Upper lobe of right lung (tissue), 1 donor: ENCODE data around the gene MCL1. TPM values are rescaled to one million over a fixed set of nuclear protein-coding genes. Genes with fewer than 3 reads are reported as not detected.

Experiments used
- ATAC-seq: fragments of 200-7000 bp; cut with Tn5 transposase; one replicate; pipeline ENCODE4 v1.9.1; 2020; ENCODE audit warnings: mild to moderate bottlenecking, moderate library complexity
- DNase-seq: peaks from one replicate; pipeline ENCODE4 v3.0.0-alpha.2; 2020
- H3K27ac ChIP-seq: fragments of 200-600 bp; one replicate; pipeline ENCODE4 v1.8.0; 2022
- H3K27me3 ChIP-seq: fragments of 200-600 bp; one replicate; pipeline ENCODE4 v1.8.0; 2022; ENCODE audit warnings: mild to moderate bottlenecking
- H3K36me3 ChIP-seq: fragments of 200-600 bp; one replicate; pipeline ENCODE4 v1.8.0; 2022
- H3K4me1 ChIP-seq: fragments of 200-600 bp; one replicate; pipeline ENCODE4 v1.8.0; 2022
- H3K4me3 ChIP-seq: fragments of 200-600 bp; one replicate; pipeline ENCODE4 v1.8.0; 2022; ENCODE audit warnings: mild to moderate bottlenecking
- H3K9me3 ChIP-seq: fragments of 200-600 bp; one replicate; pipeline ENCODE4 v1.8.0; 2022
- intact Hi-C: fragments of 100-400 bp; cut with DNase I; formaldehyde crosslinking; loops from one replicate; pipeline ENCODE4 v1.11.0; 2022
- total RNA-seq: library from RNA; stranded (reverse); fragmentation: NEBNext Ultra II Directional; extraction: Animal tissue kit (Norgen Biotek cat#: 25700); gene quantifications from one replicate; pipeline ENCODE4 v1.2.1, GENCODE V29; 2021
- TF ChIP-seq, protein P1 (sequence below): fragments of 200-600 bp; IDR thresholded peaks from one replicate; pipeline ENCODE4 v1.8.0; 2022; ENCODE audit warnings: antibody characterized with exemption
- donor health status: DM: no; HTN: yes; CAD: no; lungs with severe emphysema.

Gene MCL1
- total RNA-seq, 1 donor from 2014 or later, result 325 TPM

DNA sequence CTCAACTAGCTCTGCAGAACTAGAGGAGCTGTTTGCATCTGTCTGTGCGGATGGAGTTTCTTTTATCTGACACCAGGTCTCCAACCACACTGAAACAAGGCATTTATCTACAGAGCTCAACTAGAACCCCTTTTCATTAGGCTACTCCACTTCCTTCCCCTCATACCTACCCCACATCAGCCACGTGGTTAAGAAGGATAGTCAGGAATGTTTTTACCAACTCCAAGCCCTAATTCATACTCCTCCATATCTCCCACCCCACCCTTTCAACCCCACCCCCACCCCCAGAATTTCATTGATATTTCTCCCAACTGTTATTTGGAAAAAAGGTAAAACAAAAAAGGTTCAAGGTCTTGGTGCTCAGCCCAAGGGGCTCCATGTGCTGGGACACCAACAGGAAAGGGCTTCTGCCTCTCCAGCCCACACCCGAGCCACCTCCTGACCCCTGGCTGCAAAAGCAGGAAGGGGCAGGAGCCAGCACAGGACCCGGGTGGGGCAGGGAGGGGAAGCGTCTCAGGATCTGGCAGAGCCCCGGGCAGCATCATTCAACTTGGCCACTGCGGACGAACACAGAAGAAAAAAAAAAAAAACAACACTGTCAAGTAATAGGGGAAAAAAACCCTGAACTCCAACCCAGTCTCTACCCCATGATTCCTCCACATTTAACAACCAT, 43.0 kb upstream of the MCL1 start:
- TF ChIP-seq, protein P1, sequence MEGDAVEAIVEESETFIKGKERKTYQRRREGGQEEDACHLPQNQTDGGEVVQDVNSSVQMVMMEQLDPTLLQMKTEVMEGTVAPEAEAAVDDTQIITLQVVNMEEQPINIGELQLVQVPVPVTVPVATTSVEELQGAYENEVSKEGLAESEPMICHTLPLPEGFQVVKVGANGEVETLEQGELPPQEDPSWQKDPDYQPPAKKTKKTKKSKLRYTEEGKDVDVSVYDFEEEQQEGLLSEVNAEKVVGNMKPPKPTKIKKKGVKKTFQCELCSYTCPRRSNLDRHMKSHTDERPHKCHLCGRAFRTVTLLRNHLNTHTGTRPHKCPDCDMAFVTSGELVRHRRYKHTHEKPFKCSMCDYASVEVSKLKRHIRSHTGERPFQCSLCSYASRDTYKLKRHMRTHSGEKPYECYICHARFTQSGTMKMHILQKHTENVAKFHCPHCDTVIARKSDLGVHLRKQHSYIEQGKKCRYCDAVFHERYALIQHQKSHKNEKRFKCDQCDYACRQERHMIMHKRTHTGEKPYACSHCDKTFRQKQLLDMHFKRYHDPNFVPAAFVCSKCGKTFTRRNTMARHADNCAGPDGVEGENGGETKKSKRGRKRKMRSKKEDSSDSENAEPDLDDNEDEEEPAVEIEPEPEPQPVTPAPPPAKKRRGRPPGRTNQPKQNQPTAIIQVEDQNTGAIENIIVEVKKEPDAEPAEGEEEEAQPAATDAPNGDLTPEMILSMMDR, result no peak
- DNase-seq, result no peak
- H3K27me3 ChIP-seq, result no peaks in the 10 kb centered on the region
- no peaks in the 10 kb centered on the region for H3K9me3 ChIP-seq
- H3K27ac ChIP-seq, result peak overlapping the region; percentile 39
- intact Hi-C loops, result loop anchor here (10.0 kb wide), 1 partner anchor 48 kb away; the partner anchor contains the start of gene MCL1
- peaks cover 41% of the 10 kb centered on the region for H3K4me1 ChIP-seq
- peaks cover 79% of the 10 kb centered on the region for H3K36me3 ChIP-seq
- ATAC-seq, result peak; percentile 58
- H3K4me3 ChIP-seq, result no peak overlapping the region

GRCh38 chr1:150621497-150622302, 42.3 kb upstream of the MCL1 start:
- Histone ChIP-seq H3K27me3 (no peaks in the 10 kb centered on the region), H3K4me3 (no peak overlapping the region), H3K36me3 (peaks cover 79% of the 10 kb centered on the region), H3K9me3 (no peaks in the 10 kb centered on the region), H3K4me1 (peaks cover 41% of the 10 kb centered on the region), H3K27ac (peak overlapping the region; percentile 39)
- no peak for DNase-seq
- TF ChIP-seq, protein P1, result peak; percentile 74
- intact Hi-C loops, result loop anchor here (10.0 kb wide), 1 partner anchor 47 kb away; the partner anchor contains the start of gene MCL1
- ATAC-seq, result peak; percentile 59

- DNase-seq (no peak), ATAC-seq (no peak)
- Histone ChIP-seq H3K4me1 (peaks cover 41% of the 10 kb centered on the region), H3K36me3 (peaks cover 71% of the 10 kb centered on the region), H3K27me3 (no peaks in the 10 kb centered on the region), H3K9me3 (no peaks in the 10 kb centered on the region), H3K27ac (peak overlapping the region; percentile 39), H3K4me3 (no peak overlapping the region)
- intact Hi-C loops, result loop anchor here (10.0 kb wide), 1 partner anchor 46 kb away; the partner anchor contains the start of gene MCL1
- TF ChIP-seq, protein P1, result no peak
Observed at GRCh38 chr1:150620919-150621318, 41.5 kb upstream of the MCL1 start.

DNA sequence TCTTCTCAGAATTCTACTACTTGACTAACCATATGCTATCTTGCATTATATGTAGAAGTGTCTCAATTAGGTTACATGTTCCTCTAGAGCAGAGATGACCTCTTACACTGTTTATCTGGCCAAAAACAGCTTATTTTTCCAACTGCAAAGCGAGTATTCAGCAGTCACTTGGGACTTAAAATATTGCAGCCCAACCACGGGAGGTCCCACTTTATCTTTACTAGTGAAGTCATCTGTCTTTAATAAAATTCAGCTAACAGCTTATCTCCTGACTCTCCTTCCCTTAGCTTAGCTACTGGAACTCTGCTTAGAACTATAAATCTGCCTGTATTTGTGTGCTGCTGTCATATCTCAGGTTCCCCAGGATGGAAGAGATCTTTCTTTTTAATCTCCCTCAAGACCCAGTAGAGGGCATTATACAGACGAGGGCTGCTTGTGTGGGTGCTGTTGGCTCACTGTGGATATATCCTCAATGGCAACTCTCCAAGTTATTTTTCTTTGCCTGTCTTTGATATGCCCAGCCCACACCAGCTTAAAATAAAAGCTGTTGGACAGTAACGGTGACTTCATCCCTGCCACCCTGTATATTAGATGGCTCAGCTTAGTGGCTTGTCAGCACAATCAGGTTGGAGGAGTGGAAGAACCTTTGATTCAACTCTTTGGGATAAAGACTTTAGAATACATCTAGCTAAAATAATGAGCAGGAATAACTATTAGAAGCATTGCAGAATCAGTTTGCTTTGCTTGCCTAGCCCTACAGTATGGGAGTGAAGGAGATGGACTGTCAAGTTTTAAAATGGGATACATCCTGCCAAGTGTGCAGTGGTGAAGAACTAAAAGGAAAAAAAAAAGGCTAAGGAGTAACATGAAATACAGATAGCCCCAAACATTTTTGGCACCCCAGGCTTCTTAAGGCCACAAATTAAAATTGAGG, 40.4 kb upstream of the MCL1 start:
- peaks cover 47% of the 10 kb centered on the region for H3K4me1 ChIP-seq
- DNase-seq, result no peak

More for the DNA sequence above, 40.4 kb upstream of the MCL1 start:
- intact Hi-C loops, result loop anchor here (10.0 kb wide), 1 partner anchor 45 kb away; the partner anchor contains the start of gene MCL1
- Histone ChIP-seq H3K36me3 (peaks cover 60% of the 10 kb centered on the region), H3K9me3 (no peaks in the 10 kb centered on the region), H3K27me3 (no peaks in the 10 kb centered on the region), H3K4me3 (no peak overlapping the region), H3K27ac (peak overlapping the region; percentile 39)
- peak; percentile 87 for ATAC-seq
- TF ChIP-seq, protein P1, result peak; percentile 44
